ENCODE results near the gene ADGRD2.

The ADGRD2 gene

DNA sequence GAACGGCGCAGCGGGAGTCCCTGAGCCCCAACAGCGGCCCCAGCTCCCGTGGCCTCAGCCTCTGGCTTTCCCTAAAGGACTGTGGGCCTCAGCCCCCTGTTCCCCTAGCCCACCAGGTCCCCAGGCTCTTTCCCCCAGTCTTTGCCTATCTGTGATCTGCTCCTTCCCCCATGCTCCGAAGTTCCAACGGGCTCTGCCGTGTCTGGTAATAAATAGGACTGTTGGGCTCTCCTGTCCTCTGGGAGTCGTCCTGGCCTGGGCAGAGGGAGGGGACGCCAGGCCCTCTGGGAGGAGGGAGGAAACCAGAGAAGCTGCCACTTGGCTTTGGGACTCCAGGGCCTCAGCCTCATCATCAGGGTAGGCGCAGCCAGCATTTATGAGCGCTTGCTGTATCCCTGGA lies 28.1 kb downstream of the ADGRD2 start:
- no peak for DNase-seq (ENCODE audit: low spot score)

DNA sequence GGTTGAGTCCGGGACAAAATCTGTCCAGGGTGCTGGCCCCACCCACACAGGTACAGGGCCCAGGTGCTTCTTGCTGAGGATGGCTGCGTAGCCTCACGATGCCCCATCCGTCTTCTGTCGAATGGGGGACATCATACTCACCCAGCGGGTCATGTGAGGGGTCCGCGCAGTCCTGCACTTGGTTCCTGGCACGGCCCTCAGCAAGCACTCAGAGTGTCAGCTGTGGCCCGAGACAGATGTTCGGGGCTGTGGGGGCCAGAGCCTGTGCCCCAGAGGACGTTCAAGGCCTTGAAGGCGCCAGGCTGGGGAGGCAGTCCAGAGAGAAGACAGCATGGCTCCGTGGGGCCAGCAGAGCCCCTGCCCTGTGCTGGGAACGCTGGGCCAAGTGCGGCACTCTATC lies 29.1 kb downstream of the ADGRD2 start:
- DNase-seq (ENCODE audit: low spot score), result no peak

DNA sequence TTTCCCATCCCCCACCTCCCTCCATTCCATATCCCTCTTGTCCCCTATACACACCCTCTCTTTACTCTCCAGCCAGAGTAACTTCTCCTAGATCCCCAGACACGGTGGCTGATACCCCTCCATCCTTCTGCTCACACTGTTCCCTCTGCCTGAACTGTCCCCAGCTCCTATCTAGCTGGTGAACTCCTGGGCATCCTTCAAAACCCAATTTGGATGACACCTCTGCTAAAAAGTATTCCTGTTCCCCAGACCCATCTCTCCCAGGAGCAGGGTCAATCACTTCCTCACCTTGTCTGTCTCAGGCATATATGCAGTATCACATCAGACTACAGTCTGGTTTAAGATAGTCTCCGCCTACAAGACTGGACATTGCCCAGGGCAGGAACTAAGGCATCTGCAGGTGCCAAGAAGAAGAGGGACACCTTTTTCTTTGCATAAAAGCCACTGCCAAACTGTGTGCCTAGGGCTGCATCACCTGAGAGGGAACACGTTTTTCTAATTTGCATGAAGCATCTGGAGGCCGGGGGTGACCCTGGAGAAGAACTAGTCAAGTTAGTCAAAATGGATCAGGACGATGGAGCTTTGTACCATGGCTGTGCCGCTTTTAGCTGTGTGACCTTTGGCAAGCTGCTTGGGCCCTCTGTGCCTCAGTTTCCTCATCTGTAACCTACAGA lies 29.8 kb downstream of the ADGRD2 start:
- peak; percentile 41 for DNase-seq (ENCODE audit: low spot score)

DNA sequence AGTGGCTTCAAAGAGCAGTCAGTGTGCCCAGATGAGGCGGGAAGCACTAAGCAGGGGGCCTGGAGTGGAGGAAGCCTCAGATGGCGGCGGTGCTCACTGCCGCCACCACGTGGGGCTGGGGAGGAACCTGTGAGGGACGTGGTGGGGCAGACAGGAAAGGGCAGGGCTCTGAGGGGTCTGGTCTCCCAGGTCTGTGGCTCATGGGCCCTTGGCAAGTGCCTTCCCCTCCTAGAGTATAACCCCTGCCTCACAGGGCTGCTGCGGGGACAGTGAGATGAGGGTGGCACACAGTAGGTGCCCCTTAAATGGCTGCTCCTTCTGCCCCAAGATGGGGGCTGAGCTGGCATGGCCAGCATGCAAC lies 30.4 kb downstream of the ADGRD2 start:
- DNase-seq (ENCODE audit: low spot score), result peak; percentile 75

DNA sequence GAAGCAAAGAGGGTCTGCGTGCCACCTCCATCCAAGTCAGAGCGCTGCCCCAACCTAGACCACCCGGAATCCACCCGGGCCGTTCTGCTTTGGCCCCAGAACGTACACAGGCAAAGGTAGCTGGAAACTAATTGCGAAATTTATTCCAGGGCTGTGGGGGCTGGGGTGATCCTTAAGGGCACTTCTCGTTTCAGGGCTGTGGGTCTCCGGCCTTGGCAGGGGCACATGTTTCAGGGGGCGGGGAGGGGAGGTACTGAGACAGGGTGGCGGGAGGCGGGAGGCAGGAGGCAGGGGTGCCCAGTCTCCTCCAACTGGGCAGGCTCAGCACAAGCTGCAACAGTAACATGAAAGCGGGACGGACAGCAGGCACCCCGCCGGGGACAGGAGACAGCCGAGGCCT lies 30.9 kb downstream of the ADGRD2 start:
- no peak for DNase-seq (ENCODE audit: low spot score)

DNA sequence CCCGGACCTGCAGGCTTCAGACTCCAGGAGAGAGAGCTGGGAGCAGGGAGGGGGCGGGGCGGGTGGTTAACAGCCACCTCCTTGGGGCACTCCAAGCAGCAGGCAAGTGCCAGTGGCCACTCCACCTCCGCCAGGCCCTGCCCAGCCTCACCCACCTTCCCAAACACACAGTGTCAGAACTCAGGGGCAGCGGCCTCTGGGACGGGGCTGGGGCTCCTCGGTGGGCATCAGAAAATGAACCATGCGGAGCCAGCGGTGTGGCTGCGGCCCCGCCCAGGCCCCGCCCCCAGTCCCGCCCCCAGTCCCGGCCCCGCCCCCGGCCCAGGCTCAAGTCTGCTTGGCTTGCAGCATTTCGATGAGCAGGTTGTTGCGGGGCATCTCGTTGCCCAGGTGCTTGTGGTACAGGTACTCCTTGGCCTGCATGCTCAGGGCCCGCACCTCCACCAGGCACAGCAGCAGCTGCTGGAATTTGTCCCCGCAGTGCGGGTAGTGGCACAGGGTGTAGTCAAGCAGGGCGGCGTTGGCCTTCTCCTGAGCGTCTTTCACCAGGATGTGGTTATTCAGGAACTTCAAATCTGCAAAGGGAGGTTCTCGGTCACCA lies 32.3 kb downstream of the ADGRD2 start:
- peak; percentile 41 for DNase-seq (ENCODE audit: low spot score)

DNA sequence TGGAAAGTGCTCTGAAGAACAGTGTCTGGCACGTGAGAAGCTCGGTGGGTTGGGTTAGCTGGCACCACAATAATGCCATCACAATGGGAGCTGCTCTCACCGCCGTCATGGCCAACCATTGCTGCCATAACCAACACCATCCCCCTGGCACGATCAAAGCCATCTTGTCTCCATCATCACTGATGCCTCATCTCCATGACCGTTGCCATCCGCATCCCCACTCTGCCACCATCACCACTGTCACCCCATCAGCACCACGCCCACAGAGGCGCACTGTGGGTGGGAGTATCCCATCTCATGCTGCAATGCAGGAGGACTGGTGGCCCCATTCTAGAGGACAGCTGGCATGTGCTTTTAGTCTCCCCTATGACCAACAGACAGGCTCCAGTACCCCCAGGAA lies 33.2 kb downstream of the ADGRD2 start:
- no peak for DNase-seq (ENCODE audit: low spot score)

DNA sequence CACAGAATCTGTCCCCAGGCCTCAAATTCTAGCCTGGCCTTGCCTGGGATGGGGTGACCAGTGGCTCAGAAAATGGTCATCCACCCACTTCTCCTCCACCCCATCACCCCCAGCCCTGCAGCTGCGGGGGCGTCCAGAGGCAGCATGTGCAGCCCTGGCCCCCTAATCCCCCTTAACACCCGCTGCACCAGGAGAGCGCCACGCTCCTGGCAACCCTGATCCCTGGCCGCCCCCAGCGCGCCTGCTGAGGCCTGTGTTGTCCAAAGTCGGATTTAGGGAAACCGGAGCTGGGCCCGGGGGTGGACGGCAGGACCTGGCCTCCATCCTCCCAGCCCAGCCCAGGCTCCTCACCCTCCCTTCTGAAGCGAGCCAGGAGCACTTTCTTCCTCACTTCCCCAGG lies 35.0 kb downstream of the ADGRD2 start:
- no peak for DNase-seq (ENCODE audit: low spot score)

DNA sequence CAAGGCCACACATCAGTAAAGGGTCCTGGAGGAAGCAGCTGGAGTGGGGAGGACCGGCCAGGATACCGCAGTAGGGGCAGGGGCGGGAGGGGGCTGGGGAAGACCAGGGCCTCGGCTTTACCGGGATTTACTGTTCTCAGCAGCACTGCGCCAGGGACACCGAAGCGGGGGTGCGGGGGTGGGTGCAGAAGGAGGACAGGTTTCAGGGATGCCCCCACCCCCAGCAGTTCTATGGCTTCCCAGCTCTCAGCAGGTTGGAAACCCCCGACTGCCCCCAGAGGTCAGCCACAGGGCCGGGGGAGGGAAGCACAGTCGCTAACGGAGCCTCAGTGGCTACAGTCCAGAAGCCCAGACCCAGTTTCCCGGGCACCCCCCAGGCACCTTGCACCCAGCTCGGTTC lies 35.7 kb downstream of the ADGRD2 start:
- no peak for DNase-seq (ENCODE audit: low spot score)

DNA sequence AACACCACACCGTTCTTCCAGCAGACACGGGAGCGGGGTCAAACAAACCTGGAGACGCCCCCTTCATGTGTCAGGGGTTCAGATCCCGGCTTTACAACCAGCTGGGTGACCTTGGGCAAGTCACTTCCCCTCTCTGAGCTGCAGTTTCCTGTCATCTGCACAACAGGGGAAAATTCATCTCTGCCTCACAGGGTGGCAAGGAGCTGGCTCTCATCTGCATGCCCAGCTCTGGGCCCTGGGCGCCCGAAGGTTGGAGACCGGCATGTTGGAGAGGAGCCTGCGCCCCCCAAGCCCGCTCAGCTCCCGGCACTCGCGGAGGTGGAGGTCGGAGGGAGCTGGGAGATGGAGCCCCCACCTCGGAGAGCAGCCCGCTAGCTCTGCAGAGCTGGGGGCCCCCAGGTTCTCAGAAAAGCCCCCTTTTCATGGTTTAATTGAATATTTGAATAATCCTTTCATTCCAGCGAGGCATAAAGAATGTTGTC lies 36.6 kb downstream of the ADGRD2 start:
- DNase-seq (ENCODE audit: low spot score), result no peak

DNA sequence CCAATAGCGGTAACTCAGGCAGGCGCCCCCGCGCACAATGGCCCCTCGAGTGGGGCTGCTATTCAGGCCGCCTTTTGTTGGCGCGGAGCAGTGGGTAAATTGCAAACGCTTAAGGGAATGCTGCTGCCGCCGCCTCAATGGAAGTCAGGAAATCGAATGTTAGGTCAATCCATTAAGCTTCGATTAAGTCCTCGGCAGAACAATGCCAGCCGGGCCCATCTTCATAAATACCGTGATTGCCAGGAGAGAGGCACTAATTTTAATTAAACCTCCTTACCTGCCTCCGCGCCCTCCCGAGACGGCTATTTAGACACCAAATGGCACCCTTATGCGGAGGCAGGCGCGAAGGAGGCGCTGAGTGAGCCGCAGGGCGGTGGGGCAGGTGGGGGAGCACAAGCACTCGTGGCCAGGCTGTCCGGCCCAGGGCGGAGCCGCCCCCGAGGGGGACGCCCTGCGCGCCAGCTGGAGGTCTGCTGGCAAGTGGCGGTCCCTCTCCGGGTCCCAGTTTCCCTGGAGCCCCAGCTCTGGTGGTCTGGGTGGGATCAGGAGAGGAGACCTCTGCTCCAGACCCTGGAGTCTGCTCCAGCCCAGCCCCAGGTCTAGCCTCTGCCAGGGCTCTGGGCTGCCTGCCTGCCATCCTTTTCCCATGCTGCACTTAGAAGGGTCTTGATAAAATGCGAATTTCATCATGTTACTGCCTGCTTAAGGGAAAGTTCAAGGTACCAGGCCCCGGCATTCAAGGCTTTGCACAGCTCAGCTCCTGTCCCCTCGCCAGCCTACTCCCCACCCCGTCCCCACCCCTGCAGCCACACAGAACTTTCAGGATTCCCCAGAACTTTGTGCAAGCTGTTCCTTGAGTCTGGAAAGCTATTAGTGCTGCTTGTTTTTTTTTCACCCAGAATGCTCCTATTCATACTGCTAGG lies 37.3 kb downstream of the ADGRD2 start:
- no peak for DNase-seq (ENCODE audit: low spot score)

DNA sequence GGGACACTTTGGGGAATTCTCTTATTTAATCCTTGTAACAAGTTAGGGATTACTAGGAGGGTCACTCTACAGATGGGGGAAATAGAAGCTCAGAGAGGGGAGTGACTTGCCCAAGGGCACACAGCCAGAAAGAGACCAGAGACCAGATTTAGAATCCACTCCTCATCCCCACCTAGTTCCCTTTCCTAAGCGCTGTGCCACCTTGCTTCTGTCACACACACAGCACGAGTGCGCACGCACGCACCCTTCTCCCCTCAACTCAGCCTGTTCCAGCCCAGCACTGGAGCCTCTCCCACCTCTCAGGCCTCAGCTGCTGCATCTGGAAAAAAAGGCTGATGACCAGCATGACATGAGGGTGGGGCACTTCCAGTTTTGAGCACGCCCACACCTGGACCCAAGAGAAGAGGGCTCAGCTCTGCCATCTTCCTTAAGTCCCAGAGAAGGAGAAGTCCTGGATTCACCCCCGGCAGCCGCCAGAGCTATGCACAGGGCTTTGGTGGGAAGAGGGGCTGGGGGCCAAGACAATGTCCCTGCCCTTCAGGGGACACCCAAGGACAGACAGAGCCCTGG lies 38.5 kb downstream of the ADGRD2 start:
- DNase-seq (ENCODE audit: low spot score), result no peak

DNA sequence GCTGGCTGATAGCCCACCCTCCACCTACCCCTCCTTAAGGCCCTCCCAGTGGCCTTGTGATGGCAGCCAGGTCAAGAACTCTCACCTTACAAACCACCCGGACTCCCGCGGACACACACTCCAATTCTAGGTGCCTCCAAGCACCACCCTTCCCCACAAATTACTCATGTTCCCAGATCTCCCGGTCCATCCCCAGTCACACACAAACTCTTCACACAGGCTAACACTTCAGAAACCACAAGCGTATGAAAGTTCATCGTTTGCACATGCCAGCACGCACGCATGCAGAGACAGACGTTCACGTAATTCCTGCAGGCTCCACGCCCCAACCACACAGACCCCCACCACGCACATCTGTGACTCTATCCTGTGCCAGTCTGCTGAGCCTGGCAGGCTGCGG lies 39.0 kb downstream of the ADGRD2 start:
- DNase-seq (ENCODE audit: low spot score), result no peak

DNA sequence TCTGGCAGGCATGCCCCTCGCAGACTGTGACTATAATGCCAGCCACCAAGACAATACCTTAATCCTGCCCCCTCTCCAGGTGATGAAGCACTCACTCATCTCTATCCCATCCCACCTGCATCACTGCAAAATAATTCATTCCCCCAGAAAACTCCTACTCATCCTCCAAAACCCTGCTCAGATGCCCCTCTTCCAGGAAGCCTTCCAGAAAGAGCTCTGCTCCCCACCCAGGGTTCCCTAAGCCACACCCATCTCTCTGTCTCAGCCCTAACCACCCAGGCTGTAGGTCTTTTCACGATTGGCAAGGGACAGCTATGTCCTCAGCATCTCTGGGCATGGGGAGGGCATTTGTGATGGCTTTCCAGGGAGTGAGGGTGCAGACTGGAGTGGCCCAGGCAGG lies 39.8 kb downstream of the ADGRD2 start:
- DNase-seq (ENCODE audit: low spot score), result no peak

DNA sequence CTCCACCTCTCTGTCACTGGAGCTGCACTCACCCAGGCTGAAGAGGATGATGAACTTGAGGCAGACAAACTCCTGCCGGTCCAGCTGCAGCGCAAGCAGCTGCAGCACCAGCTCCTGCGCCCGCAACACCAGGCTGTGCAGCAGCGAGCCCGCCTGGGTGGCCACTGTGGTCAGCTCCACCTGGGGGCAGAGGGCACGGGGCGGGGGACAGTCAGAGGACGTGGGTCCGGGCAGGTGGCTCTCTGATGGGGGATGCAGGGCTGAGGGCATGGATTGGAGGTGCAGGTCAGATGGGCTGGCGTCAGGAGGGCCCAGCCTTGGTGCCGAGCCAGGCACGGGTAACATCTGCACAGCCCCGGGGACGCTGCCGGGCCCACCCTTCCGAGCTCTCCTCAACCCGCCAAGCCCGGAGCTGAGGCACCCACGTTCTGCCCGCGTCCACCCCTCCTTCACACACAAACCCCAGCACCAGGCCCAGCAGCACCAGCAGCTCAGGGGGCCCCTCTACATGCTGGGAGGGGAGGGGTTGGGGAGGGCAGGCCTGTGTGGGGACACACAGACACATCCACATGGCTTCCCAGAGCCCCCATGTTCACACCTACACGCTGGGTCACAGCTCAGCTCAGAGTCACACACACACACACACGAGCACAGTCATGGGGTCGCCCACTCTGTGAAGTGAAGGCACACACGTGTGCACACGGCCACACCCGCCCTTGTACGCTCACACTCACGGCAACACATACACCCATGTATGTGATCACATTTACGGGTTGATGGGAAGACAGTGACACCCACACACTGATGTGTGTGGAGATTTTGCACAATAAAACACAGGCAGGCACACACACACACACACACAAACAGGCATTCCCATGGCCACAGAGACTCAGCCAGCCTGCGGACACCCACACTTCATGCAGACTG lies 41.1 kb downstream of the ADGRD2 start:
- DNase-seq (ENCODE audit: low spot score), result no peak

DNA sequence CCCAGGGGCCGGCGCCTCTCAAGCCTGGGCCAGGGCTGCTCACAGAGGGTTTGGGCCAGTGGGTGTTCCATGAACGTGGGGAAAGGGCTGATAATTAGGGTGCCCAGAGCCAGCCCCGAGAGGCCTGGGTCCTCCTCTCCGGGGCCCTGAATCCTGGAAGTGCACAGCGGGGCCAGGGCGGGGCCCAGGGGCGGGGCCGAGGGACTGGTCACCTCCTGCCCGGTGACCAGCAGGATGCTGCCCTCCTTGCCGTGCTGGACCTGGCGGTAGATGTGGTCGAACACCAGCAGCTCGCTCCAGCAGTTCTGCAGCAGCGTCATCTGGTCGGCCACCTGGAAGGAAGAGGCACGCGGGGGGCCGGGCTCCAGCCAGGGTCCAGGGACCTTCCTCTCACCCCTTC lies 42.6 kb downstream of the ADGRD2 start:
- no peak for DNase-seq (ENCODE audit: low spot score)

DNA sequence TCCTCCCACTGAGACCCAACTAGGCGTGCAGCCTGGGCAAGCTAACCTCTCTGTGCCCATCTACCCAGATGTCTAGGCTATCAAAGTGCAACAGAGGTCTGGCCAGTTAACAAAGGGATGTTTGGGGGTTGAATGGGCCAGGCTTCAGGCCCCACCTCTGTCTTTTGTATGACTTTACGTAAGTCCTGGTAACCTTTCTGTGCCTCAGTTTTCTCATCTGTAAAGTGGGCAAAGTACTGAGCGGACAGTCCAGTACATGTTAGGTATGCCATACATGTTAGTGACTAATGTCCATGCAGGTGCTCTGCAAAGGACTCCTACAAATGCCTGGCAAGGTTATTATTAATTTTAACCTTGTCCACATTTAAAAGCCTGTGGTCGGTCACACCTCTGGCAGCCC lies 43.0 kb downstream of the ADGRD2 start:
- no peak for DNase-seq (ENCODE audit: low spot score)

DNA sequence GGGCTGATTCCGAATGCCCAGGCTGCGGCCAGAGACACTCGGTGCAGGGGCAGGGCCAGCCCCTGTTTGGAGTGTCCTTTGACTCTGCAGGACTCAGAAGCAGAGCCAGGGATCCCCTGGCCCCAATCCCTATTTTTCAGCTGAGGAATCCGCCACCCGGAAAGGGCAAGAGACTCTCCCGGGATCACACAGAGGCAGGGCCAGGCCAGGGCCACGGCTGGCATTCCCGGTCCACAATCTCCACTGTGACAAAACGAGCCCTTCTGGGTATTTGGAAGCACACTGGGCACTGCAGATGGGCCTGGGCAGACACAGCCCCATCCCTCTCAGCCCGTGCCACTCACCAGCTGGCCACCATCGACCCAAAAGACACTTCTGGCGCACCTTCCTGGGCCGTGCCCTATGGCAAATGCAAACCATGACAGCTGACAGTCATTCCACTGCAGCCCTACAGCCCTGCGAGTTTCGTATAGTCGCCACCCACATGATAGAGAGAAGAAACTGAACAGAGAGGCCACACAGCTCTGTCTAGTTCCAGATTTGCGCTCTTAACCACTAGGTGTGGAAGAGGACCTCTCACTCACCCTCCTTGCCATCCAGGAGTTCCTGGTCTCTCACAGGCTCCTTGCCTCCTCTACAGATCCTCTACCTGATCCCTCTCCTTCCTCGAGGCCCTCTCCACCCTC lies 43.7 kb downstream of the ADGRD2 start:
- DNase-seq (ENCODE audit: low spot score), result no peak

DNA sequence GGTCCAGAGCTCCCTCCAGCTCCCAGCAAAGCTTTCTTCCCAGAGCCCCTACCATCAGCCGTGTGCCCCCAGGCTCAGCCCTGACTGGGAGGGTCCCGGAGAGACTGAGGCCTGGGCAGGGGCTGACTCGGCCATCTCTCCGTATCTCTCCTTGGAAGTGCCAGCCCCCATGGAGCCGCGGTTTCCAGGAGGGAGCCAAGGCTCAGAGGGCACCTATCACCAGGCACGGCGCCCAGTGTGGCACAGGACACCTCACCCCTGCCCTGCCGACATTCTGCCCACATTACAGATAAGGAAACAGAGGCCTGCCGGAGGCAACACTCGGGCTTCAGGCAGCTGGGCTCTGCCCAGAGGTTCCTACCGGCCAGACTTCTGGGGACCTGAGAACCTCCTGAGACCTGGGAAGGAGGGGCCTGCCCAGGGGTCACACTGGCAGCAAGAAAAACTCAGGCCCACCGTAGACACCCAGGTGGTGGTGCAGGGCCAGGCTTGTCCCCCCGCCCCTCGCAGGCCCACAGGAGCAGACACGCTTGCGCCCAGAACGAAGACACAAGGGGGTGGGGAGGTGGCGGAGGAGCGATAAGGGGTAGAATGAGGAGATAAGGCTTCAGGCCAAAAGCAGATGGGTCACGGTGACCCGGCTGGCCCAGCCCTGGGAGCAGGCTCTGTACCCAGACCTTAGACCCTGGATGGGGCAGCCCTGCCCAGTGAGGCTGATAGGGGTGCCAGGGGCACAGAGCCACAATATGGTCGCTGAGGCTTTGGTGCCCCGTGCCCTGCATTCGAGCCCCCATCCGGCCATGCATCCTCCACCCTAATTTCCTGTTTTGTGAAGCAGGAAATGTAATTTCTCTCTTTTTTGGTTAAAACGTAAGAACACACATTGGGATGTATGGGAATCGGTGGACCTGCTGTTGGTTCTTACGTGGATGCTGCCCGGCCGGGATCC lies 45.1 kb downstream of the ADGRD2 start:
- no peak for DNase-seq (ENCODE audit: low spot score)

DNA sequence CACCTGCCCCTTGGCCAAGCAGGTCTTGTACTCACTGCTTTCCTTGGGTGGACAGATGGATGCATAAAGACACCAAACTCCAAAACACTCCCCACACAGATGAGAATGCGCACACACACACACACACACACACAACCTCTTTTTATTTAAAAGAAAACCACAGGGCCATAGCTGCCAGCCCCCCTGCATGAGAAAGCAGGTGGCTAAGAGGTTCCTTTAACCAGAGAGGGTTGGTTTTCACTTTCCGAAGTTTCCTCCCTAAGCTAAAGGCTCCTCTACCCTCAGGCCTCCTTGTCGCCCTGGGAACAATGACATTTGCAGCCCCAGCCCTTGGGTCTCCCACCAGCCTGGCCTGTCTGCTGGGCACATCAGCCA lies 45.8 kb downstream of the ADGRD2 start:
- DNase-seq (ENCODE audit: low spot score), result no peak

Measured in germinal center (tissue), 1 donor.